ENCODE data around the gene GBF1. TPM values are rescaled to one million over a fixed set of nuclear protein-coding genes. Genes with fewer than 3 reads are reported as not detected.
A peak's percentile ranks its signal among the peaks of the same experiment; 100 is the strongest.

Gene GBF1
- total RNA-seq, 1 donor from 2014 or later: 10.3 TPM

- DNase-seq (ENCODE audit: low read depth in 2 of 2): peak; percentile 94 to 96
Measured at GRCh38 chr10:102394079-102394800, 148.9 kb downstream of the GBF1 start.

GRCh38 chr10:102394801-102395399 lies 149.6 kb downstream of the GBF1 start:
- peak; percentile 50 to 59 for DNase-seq (ENCODE audit: low read depth in 2 of 2)

- peak; percentile 90 to 93 for DNase-seq (ENCODE audit: low read depth in 2 of 2)
Measured at GRCh38 chr10:102395400-102396316, 150.3 kb downstream of the GBF1 start, which contains the start of gene NFKB2. TSS of gene NFKB2 (plus strand) at chr10:102395705. CDS start at chr10:102395960, 255 bp downstream.

- no peak for DNase-seq (ENCODE audit: low read depth in 2 of 2)
Measured at GRCh38 chr10:102396317-102396650, 151.0 kb downstream of the GBF1 start.

- DNase-seq (ENCODE audit: low read depth in 2 of 2): no peak
Measured at GRCh38 chr10:102396730-102397151, 151.4 kb downstream of the GBF1 start.

- DNase-seq (ENCODE audit: low read depth in 2 of 2): no peak
Measured at GRCh38 chr10:102397222-102398171, 152.2 kb downstream of the GBF1 start.

GRCh38 chr10:102398172-102399020 lies 153.1 kb downstream of the GBF1 start:
- DNase-seq (ENCODE audit: low read depth in 2 of 2): no peak

GRCh38 chr10:102399217-102400021 lies 154.1 kb downstream of the GBF1 start:
- DNase-seq (ENCODE audit: low read depth in 2 of 2): peak; percentile 87 to 93

- DNase-seq (ENCODE audit: low read depth in 2 of 2): no peak
Measured at GRCh38 chr10:102400076-102400475, 154.7 kb downstream of the GBF1 start.

- no peak for DNase-seq (ENCODE audit: low read depth in 2 of 2)
Measured at GRCh38 chr10:102400598-102401341, 155.4 kb downstream of the GBF1 start.

GRCh38 chr10:102401342-102401654 lies 156.0 kb downstream of the GBF1 start:
- no peak for DNase-seq (ENCODE audit: low read depth in 2 of 2)

GRCh38 chr10:102401735-102402511 lies 156.6 kb downstream of the GBF1 start:
- DNase-seq (ENCODE audit: low read depth in 2 of 2): no peak

- no peak for DNase-seq (ENCODE audit: low read depth in 2 of 2)
Measured at GRCh38 chr10:102402512-102402896, 157.2 kb downstream of the GBF1 start.

GRCh38 chr10:102403115-102403514 lies 157.8 kb downstream of the GBF1 start:
- no peak for DNase-seq (ENCODE audit: low read depth in 2 of 2)

GRCh38 chr10:102404361-102405107 lies 159.2 kb downstream of the GBF1 start:
- DNase-seq (ENCODE audit: low read depth in 2 of 2): no peak

GRCh38 chr10:102405108-102405571 lies 159.8 kb downstream of the GBF1 start:
- DNase-seq (ENCODE audit: low read depth in 2 of 2): no peak

GRCh38 chr10:102405632-102406031 lies 160.3 kb downstream of the GBF1 start:
- no peak for DNase-seq (ENCODE audit: low read depth in 2 of 2)
